HG03097 (cell line): Measurements from ENCODE around the gene RAPGEF5.
A peak's percentile ranks its signal among the peaks of the same experiment; 100 is the strongest.

Experiments used
- ATAC-seq: cut with Tn5 transposase; IDR thresholded peaks from one replicate; pipeline ENCODE4 v1.9.1; 2021; ENCODE audit not compliant: unreplicated experiment, low FRiP score

The RAPGEF5 gene

GRCh38 chr7:22350466-22351328, 6.3 kb downstream of the RAPGEF5 start:
- peak; percentile 52 for ATAC-seq

DNA sequence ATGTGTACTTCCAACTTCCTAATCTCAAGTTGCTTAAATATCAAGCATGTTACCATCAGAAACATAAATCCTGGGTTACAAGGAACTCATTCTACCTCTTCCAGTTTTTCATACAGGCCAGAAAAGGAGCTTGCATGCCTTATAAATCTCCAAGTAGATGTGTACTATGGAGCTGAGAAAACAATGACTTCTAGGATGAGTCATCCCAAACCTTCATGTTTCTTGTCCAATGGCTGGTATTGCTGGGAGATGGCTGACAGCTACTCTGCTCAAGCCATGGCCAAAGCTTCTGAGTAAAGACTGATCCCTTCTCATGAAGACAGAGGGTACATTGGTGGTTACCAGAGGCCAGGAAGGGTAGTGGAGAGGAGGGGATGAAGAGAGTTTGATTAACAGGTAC, 8.6 kb downstream of the RAPGEF5 start:
- no peak for ATAC-seq

GRCh38 chr7:22346383-22347107, 10.4 kb downstream of the RAPGEF5 start:
- no peak for ATAC-seq

- no peak for ATAC-seq
Observed at GRCh38 chr7:22344655-22345054, 12.3 kb downstream of the RAPGEF5 start.

DNA sequence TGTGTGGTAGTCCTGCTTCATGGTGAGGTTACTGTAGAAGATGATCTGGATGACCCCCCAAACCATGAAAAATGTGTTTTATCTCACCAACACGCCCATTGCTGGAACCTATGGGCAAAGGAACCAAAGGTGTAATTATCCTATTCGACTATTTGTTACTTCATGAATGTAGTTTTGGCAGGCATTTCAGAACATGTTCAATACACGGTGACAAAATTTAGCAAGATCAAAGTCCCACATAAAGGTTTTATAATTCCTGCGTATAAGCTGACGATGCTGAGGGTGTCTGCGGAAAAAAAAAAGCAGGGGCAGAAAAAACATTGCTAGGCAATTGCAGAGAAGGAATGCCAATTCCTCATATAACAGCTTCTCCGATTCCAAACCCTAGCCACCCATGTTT, 13.3 kb downstream of the RAPGEF5 start:
- no peak for ATAC-seq

DNA sequence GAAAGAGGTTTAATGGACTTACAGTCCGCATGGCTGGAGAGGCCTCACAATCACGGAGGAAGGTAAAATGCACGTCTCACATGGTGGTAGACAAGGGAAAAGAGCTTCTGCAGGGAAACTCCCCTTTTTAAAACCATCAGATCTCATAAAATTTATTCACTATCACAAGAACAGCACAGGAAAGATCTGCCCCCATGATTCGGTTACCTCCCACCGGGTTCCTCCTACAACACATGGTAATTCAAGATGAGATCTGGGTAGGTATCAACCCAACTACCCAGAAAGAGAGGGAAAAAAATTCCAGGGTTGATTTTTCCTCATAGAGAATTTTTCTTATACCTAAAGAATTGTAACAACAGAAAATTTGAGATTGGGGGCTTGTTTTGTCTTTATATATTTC, 13.9 kb downstream of the RAPGEF5 start:
- no peak for ATAC-seq

DNA sequence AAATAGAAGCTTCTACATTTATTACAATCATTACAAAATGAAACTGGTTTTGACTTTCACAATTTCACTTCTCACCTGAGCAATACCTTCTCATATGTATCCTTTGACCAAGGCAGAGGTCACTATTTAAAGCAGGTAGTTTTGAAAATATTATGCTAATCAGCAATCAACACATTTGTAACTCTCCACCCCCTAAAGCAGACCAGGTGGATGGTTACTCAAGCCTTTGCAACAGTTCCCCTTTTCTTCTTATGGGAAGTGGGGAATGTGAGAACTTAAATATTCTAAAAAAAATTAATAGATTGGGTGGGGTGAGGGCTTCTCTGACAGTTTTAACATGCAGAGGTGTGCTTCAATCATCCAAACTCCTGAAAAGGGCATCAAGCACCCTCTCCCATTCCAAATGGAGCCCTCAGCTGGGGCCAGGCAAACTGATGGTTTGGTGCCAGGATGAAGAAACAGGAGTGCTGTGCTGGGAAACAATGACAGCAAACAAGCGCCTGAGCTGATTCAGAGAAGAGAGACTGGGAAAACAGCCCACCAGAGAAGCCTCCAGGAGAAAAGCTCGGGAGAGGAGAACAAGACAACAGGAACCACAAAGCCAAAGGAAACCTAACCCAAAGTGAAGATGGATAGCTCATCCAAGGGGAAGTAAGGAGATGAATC, 17.1 kb downstream of the RAPGEF5 start:
- no peak for ATAC-seq

DNA sequence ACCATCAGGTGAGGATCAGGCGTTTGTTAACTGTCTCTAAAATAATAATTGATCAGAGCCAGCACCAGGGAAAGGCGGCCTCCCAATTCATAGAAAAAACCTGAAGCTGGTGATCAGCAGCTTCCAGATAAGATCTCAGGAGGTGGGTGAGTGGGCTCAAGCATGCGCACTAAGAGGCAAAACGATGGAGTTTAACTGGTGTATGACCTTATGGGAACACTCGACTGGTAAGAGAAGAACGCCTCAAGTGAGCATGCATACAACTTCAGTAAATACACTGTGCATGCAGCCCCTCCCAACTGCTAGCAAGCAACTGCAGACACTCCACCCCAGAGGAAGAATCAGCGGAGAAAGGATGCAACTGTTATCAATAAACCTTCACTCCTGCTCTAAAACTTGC, 18.1 kb downstream of the RAPGEF5 start:
- no peak for ATAC-seq

- ATAC-seq: no peak
Observed at GRCh38 chr7:22338411-22338810, 18.5 kb downstream of the RAPGEF5 start.

DNA sequence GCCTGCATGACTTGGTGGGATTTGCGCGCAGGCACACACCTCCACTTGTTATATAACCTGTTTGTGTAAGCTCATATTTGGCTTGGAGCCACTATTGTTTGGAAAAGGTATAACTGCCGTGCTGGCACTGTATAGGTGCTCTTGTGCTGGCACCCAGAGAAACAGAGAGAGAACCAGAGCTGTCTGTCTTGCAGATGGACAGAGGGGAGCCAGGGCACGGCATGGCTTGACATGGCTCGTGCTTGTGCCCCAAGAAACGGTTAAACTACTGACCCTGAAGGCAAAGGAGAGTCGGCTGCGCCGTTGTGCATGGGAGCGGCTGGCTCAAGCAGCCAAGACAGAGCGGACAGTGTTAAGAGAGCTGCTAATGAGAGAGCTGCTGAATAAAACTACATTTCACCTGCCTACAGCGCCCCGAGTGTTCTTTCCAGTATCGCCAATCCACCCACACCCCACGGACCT, 23.2 kb downstream of the RAPGEF5 start:
- ATAC-seq: no peak

GRCh38 chr7:22332461-22332870, 24.5 kb downstream of the RAPGEF5 start:
- ATAC-seq: no peak

- no peak for ATAC-seq
Observed at GRCh38 chr7:22331704-22332103, 25.2 kb downstream of the RAPGEF5 start.

GRCh38 chr7:22330903-22331302, 26.1 kb downstream of the RAPGEF5 start:
- ATAC-seq: no peak

- no peak for ATAC-seq
Observed at GRCh38 chr7:22329816-22330524, 27.0 kb downstream of the RAPGEF5 start.

- ATAC-seq: no peak
Observed at GRCh38 chr7:22326181-22326580, 30.8 kb downstream of the RAPGEF5 start.

- no peak for ATAC-seq
Observed at GRCh38 chr7:22325671-22326070, 31.3 kb downstream of the RAPGEF5 start.

- ATAC-seq: no peak
Observed at GRCh38 chr7:22323714-22324113, 33.2 kb downstream of the RAPGEF5 start.

GRCh38 chr7:22320416-22320815, 36.5 kb downstream of the RAPGEF5 start:
- ATAC-seq: no peak

GRCh38 chr7:22319424-22320403, 37.2 kb downstream of the RAPGEF5 start:
- no peak for ATAC-seq
